ENCODE data around the gene ADGRL3.
A peak's percentile ranks its signal among the peaks of the same experiment; 100 is the strongest.

The ADGRL3 gene

GRCh38 chr4:61864286-61864685 lies 664.2 kb downstream of the ADGRL3 start:
- H3K79me2 ChIP-seq (ENCODE audit: insufficient read depth, low read length), result no peaks in the 10 kb centered on the region
- H3K36me3 ChIP-seq (ENCODE audit: low read length), result no peaks in the 10 kb centered on the region
- H3F3A ChIP-seq (ENCODE audit: insufficient read depth), result no peaks in the 10 kb centered on the region
- no peaks in the 10 kb centered on the region for H3K27me3 ChIP-seq (ENCODE audit: low read length)
- H3K27ac ChIP-seq (ENCODE audit: low read depth, low read length), result no peak overlapping the region
- no peak for TF ChIP-seq CTCF (IDR thresholded peaks at IDR 0.05; ENCODE audit: insufficient read depth, low read length, poor library complexity, severe bottlenecking)
- TF ChIP-seq EZH2phosphoT487 (conservative IDR thresholded peaks at IDR 0.05; ENCODE audit: low read length), result no peak
- H3K4me2 ChIP-seq (ENCODE audit: low read depth, low read length, poor library complexity, severe bottlenecking), result no peak overlapping the region
- no peak overlapping the region for H2AFZ ChIP-seq (ENCODE audit: low read depth, low read length, severe bottlenecking)
- no peaks in the 10 kb centered on the region for H3K9me2 ChIP-seq (replicated peaks; ENCODE audit: insufficient read depth, low read length)
- no peak overlapping the region for H3K4me3 ChIP-seq (ENCODE audit: insufficient read depth, low read length, poor library complexity, severe bottlenecking)
- H3K9me3 ChIP-seq (ENCODE audit: insufficient read depth, low read length), result no peaks in the 10 kb centered on the region
- no peaks in the 10 kb centered on the region for H4K20me1 ChIP-seq (ENCODE audit: low read depth, low read length)
- no peak overlapping the region for H3K9ac ChIP-seq (ENCODE audit: low read length)

- TF ChIP-seq CTCF (IDR thresholded peaks at IDR 0.05; ENCODE audit: insufficient read depth, low read length, poor library complexity, severe bottlenecking) (no peak), EZH2phosphoT487 (conservative IDR thresholded peaks at IDR 0.05; ENCODE audit: low read length) (no peak)
- H3F3A ChIP-seq (ENCODE audit: insufficient read depth), result no peaks in the 10 kb centered on the region
- H3K36me3 ChIP-seq (ENCODE audit: low read length), result no peaks in the 10 kb centered on the region
- H3K9me2 ChIP-seq (replicated peaks; ENCODE audit: insufficient read depth, low read length), result no peaks in the 10 kb centered on the region
- H2AFZ ChIP-seq (ENCODE audit: low read depth, low read length, severe bottlenecking), result no peak overlapping the region
- no peaks in the 10 kb centered on the region for H3K27me3 ChIP-seq (ENCODE audit: low read length)
- no peak overlapping the region for H3K4me2 ChIP-seq (ENCODE audit: low read depth, low read length, poor library complexity, severe bottlenecking)
- no peak overlapping the region for H3K9ac ChIP-seq (ENCODE audit: low read length)
- no peak overlapping the region for H3K4me3 ChIP-seq (ENCODE audit: insufficient read depth, low read length, poor library complexity, severe bottlenecking)
- no peaks in the 10 kb centered on the region for H3K9me3 ChIP-seq (ENCODE audit: insufficient read depth, low read length)
- H3K79me2 ChIP-seq (ENCODE audit: insufficient read depth, low read length), result no peaks in the 10 kb centered on the region
- H3K27ac ChIP-seq (ENCODE audit: low read depth, low read length), result no peak overlapping the region
- no peaks in the 10 kb centered on the region for H4K20me1 ChIP-seq (ENCODE audit: low read depth, low read length)
Measured at GRCh38 chr4:61866378-61867030, 666.4 kb downstream of the ADGRL3 start.

GRCh38 chr4:61872983-61873382 lies 672.9 kb downstream of the ADGRL3 start:
- TF ChIP-seq EZH2phosphoT487 (conservative IDR thresholded peaks at IDR 0.05; ENCODE audit: low read length) (no peak), CTCF (IDR thresholded peaks at IDR 0.05; ENCODE audit: insufficient read depth, low read length, poor library complexity, severe bottlenecking) (no peak)
- no peaks in the 10 kb centered on the region for H3K9me3 ChIP-seq (ENCODE audit: insufficient read depth, low read length)
- no peaks in the 10 kb centered on the region for H4K20me1 ChIP-seq (ENCODE audit: low read depth, low read length)
- H3K9me2 ChIP-seq (replicated peaks; ENCODE audit: insufficient read depth, low read length), result no peaks in the 10 kb centered on the region
- H3K4me2 ChIP-seq (ENCODE audit: low read depth, low read length, poor library complexity, severe bottlenecking), result peak overlapping the region; percentile 25
- no peaks in the 10 kb centered on the region for H3K79me2 ChIP-seq (ENCODE audit: insufficient read depth, low read length)
- H3K9ac ChIP-seq (ENCODE audit: low read length), result no peak overlapping the region
- no peaks in the 10 kb centered on the region for H3F3A ChIP-seq (ENCODE audit: insufficient read depth)
- no peak overlapping the region for H3K4me3 ChIP-seq (ENCODE audit: insufficient read depth, low read length, poor library complexity, severe bottlenecking)
- no peaks in the 10 kb centered on the region for H3K27me3 ChIP-seq (ENCODE audit: low read length)
- H3K27ac ChIP-seq (ENCODE audit: low read depth, low read length), result no peak overlapping the region
- peak overlapping the region; percentile 82 for H2AFZ ChIP-seq (ENCODE audit: low read depth, low read length, severe bottlenecking)
- no peaks in the 10 kb centered on the region for H3K36me3 ChIP-seq (ENCODE audit: low read length)
